HepG2 (cell line): Measurements from ENCODE around the gene ZMYM4.

Experiments used
- DMAP1 ChIP-seq: IDR thresholded peaks from 2 replicates; pipeline ENCODE4 v1.6.1; 2016
- EP300 ChIP-seq, 3 experiments: sonication (generic) in 1 of 3; formaldehyde crosslinking in 1 of 3; IDR thresholded peaks; 2 replicates each; pipeline versions ENCODE4 v1.5.1 to v1.6.1; 2011 to 2020; ENCODE audit warnings: low read depth in 2 of 3, low read length in 2 of 3, borderline replicate concordance in 1 of 3, improper control_type of control experiment in 1 of 3, mild to moderate bottlenecking in 1 of 3, missing genetic modification reagents in 1 of 3, moderate library complexity in 1 of 3
- MEIS2 ChIP-seq: sonication (generic); formaldehyde crosslinking; IDR thresholded peaks from 2 replicates; pipeline ENCODE4 v1.9.0; 2021; ENCODE audit warnings: mild to moderate bottlenecking, missing genetic modification reagents
- ZFX ChIP-seq: sonication (generic); formaldehyde crosslinking; IDR thresholded peaks from 2 replicates; pipeline ENCODE4 v1.4.0; 2020; ENCODE audit warnings: mild to moderate bottlenecking, low read depth, missing genetic modification reagents, moderate library complexity
- ZNF737 ChIP-seq: sonication (generic); formaldehyde crosslinking; IDR thresholded peaks from 2 replicates; pipeline ENCODE4 v1.5.0; 2020; ENCODE audit warnings: missing genetic modification reagents, mild to moderate bottlenecking, borderline replicate concordance
- TF ChIP-seq, protein P1 (sequence below): sonication (generic); formaldehyde crosslinking; IDR thresholded peaks from 2 replicates; pipeline ENCODE4 v1.5.0; 2020; ENCODE audit warnings: mild to moderate bottlenecking, missing genetic modification reagents, moderate library complexity
- TF ChIP-seq, protein P2 (sequence below): sonication (generic); formaldehyde crosslinking; IDR thresholded peaks from 2 replicates; pipeline ENCODE4 v1.4.0; 2020; ENCODE audit warnings: missing genetic modification reagents, borderline replicate concordance

DNA sequence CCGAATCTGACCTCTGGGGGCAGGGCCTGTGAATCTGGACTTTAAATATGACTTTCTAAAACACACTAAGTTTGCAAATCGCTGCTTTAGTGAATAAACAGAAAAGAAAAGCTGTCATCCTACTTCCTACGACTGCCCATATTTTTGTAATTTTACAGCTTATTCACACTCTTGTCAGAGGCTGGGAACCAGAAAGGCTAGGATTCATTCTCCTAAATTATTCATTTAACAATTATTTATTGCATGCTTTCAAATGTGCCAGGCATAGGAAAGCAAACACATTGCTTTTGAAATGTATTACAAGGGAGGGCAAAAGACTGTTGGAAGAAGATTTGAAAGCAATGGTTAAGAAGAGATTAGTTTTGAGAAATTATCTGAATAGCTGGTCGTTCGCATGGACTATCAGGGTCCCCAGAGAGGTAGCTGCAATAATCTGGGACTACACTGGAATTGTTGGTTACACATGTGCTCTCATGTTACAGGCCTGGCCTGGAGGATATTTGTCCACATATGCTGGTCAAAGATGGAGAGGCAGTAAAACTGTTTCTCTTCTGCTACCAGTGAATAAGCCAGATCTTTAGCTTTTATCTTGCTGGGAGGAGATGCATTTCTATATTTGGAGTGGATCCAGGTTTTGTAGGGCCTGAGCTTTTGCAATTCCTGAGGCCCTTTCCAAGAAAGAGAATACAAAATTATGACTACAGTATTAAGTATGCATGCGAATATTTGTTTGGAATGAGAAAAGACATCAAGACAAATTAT is 46.0 kb upstream of the ZMYM4 start:
- no peak for TF ChIP-seq EP300 (IDR thresholded peaks at IDR 0.05; ENCODE audit: low read depth in 2 of 2, low read length in 2 of 2)
- no peak for TF ChIP-seq EP300 (CRISPR knock-in tag; IDR thresholded peaks at IDR 0.05; ENCODE audit: borderline replicate concordance)
- no peak for TF ChIP-seq ZFX
- TF ChIP-seq, protein P1, sequence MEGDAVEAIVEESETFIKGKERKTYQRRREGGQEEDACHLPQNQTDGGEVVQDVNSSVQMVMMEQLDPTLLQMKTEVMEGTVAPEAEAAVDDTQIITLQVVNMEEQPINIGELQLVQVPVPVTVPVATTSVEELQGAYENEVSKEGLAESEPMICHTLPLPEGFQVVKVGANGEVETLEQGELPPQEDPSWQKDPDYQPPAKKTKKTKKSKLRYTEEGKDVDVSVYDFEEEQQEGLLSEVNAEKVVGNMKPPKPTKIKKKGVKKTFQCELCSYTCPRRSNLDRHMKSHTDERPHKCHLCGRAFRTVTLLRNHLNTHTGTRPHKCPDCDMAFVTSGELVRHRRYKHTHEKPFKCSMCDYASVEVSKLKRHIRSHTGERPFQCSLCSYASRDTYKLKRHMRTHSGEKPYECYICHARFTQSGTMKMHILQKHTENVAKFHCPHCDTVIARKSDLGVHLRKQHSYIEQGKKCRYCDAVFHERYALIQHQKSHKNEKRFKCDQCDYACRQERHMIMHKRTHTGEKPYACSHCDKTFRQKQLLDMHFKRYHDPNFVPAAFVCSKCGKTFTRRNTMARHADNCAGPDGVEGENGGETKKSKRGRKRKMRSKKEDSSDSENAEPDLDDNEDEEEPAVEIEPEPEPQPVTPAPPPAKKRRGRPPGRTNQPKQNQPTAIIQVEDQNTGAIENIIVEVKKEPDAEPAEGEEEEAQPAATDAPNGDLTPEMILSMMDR (CRISPR knock-in tag) = no peak
- no peak for TF ChIP-seq ZNF737
- TF ChIP-seq DMAP1 = no peak
- no peak for TF ChIP-seq MEIS2
- TF ChIP-seq, protein P2, sequence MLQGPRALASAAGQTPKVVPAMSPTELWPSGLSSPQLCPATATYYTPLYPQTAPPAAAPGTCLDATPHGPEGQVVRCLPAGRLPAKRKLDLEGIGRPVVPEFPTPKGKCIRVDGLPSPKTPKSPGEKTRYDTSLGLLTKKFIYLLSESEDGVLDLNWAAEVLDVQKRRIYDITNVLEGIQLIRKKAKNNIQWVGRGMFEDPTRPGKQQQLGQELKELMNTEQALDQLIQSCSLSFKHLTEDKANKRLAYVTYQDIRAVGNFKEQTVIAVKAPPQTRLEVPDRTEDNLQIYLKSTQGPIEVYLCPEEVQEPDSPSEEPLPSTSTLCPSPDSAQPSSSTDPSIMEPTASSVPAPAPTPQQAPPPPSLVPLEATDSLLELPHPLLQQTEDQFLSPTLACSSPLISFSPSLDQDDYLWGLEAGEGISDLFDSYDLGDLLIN = no peak
